GM12878 (cell line): ENCODE measurements around the gene ZNF608. TPM values are rescaled to one million over a fixed set of nuclear protein-coding genes. Genes with fewer than 3 reads are reported as not detected.

Experiments
- ATAC-seq: fragments of 200-7000 bp; cut with Tn5 transposase; 3 replicates; pipeline ENCODE4 v1.9.1; 2020; ENCODE audit warnings: mild to moderate bottlenecking, moderate library complexity
- BruUV-seq: library from RNA; stranded (reverse); fragments of 400-500 nt; replicated peaks from 2 replicates; lab custom pipeline; 2021; lab: Mats Ljungman, UMichigan
- CTCF ChIA-PET: fragments of 300-600 bp; sonication (Branson Sonifier 250); formaldehyde crosslinking; extraction: SDS; loops from one replicate; lab custom pipeline; 2021; ENCODE audit warnings: inconsistent platforms; lab: Yijun Ruan, JAX
- POLR2A ChIA-PET: fragments of 350-600 bp; formaldehyde crosslinking; extraction: SDS; loops from one replicate; lab custom pipeline; 2021; ENCODE audit warnings: inconsistent platforms; lab: Charles Lee
- RAD21 ChIA-PET: fragments of 300-600 bp; sonication (Branson Sonifier 250); formaldehyde crosslinking; loops from one replicate; lab custom pipeline; 2023; ENCODE audit warnings: antibody characterized with exemption; ENCODE audit not compliant: unreplicated experiment; lab: Charles Lee
- SMC1A ChIA-PET: fragments of 300-600 bp; sonication (Branson Sonifier 250); formaldehyde crosslinking; loops from one replicate; lab custom pipeline; 2023; ENCODE audit not compliant: unreplicated experiment, uncharacterized antibody; lab: Charles Lee
- DNase-seq: peaks from one replicate; pipeline ENCODE4 v3.0.0-alpha.2; 2011; ENCODE audit warnings: low read depth, low spot score
- FAIRE-seq: peaks from 3 replicates; lab custom pipeline; 2011; peaks lifted over from hg19 to GRCh38; lab: Jason Lieb, UNC
- H2AFZ ChIP-seq: 2 replicates; pipeline ENCODE4 v1.6.0; 2011; ENCODE audit warnings: low read depth, low read length, control low read depth; ENCODE audit not compliant: control insufficient read depth
- H3K27ac ChIP-seq: 2 replicates; pipeline ENCODE4 v1.5.1; 2011; ENCODE audit warnings: control low read depth; ENCODE audit not compliant: control insufficient read depth, insufficient read depth
- H3K27me3 ChIP-seq, 2 experiments: replicated peaks in 1 of 2; 2 replicates each; pipeline versions ENCODE4 v1.6.0 to v1.6.1; 2011; ENCODE audit warnings: low read length in 1 of 2; ENCODE audit not compliant: control insufficient read depth in 2 of 2, insufficient read depth in 2 of 2
- H3K36me3 ChIP-seq, 2 experiments: 2 replicates each; pipeline ENCODE4 v1.5.1; 2011; ENCODE audit warnings: low read length in 1 of 2; ENCODE audit not compliant: control insufficient read depth in 2 of 2, insufficient read depth in 2 of 2
- H3K4me1 ChIP-seq: 2 replicates; pipeline ENCODE4 v1.6.1; 2011; ENCODE audit warnings: mild to moderate bottlenecking, low read length, moderate library complexity, mixed read lengths; ENCODE audit not compliant: control insufficient read depth, insufficient read depth
- H3K4me2 ChIP-seq: 2 replicates; pipeline ENCODE4 v1.6.0; 2011; ENCODE audit warnings: control low read depth; ENCODE audit not compliant: control insufficient read depth, insufficient read depth
- H3K4me3 ChIP-seq: fragments of 200-600 bp; sonication (generic); 2 replicates; pipeline ENCODE4 v1.5.1; 2016
- H3K79me2 ChIP-seq: 2 replicates; pipeline ENCODE4 v1.6.0; 2011; ENCODE audit warnings: low read length; ENCODE audit not compliant: control insufficient read depth, insufficient read depth
- H3K9ac ChIP-seq: 2 replicates; pipeline ENCODE4 v1.8.0; 2011; ENCODE audit warnings: low read length, control low read depth, mixed read lengths; ENCODE audit not compliant: control insufficient read depth, insufficient read depth
- H3K9me3 ChIP-seq: replicated peaks from 3 replicates; pipeline ENCODE4 v1.5.1; 2011; ENCODE audit warnings: mild to moderate bottlenecking, low read length; ENCODE audit not compliant: control insufficient read depth, insufficient read depth
- H4K20me1 ChIP-seq: 2 replicates; pipeline ENCODE4 v1.6.0; 2011; ENCODE audit not compliant: control insufficient read depth, insufficient read depth
- ATF2 ChIP-seq: IDR thresholded peaks from 2 replicates; pipeline ENCODE4 v1.6.1; 2012; ENCODE audit warnings: low read length, inconsistent platforms
- FOXM1 ChIP-seq: IDR thresholded peaks from 2 replicates; pipeline ENCODE4 v1.6.1; 2012; ENCODE audit warnings: low read depth, mild to moderate bottlenecking, inconsistent platforms, low read length, moderate library complexity
- HDAC2 ChIP-seq: fragments of 200-600 bp; sonication (generic); IDR thresholded peaks from 2 replicates; pipeline ENCODE4 v1.6.1; 2017
- SREBF2 ChIP-seq: IDR thresholded peaks from 2 replicates; pipeline ENCODE4 v1.6.1; 2012; ENCODE audit warnings: mild to moderate bottlenecking, low read length
- SRF ChIP-seq, 2 experiments: IDR thresholded peaks; 2 replicates each; pipeline ENCODE4 v1.6.1; 2011; ENCODE audit warnings: low read depth in 2 of 2, low read length in 2 of 2, mild to moderate bottlenecking in 1 of 2, moderate library complexity in 1 of 2
- ZBTB40 ChIP-seq: fragments of 450-650 bp; IDR thresholded peaks from 2 replicates; pipeline ENCODE4 v1.6.1; 2016; ENCODE audit warnings: mild to moderate bottlenecking, moderate library complexity, borderline replicate concordance
- WGBS: methylation state at CpG from one replicate; pipeline ENCODE4 v1.1.6; 2016; ENCODE audit warnings: low lambda C conversion rate; ENCODE audit not compliant: insufficient replicate concordance, insufficient coverage; ENCODE audit errors: missing lambda C conversion rate; 5-methylcytosine and 5-hydroxymethylcytosine counted together
- in situ Hi-C: fragments of 300-500 bp; cut with MboI; formaldehyde crosslinking; loops from 9 replicates; pipeline ENCODE4 v1.14.3; 2018; ENCODE audit warnings: mixed read lengths
- intact Hi-C: fragments of 100-400 bp; cut with micrococcal nuclease; formaldehyde crosslinking; loops from one replicate; pipeline ENCODE4 v1.14.2; 2022; ENCODE audit not compliant: unreplicated experiment
- polyA plus RNA-seq, 11 experiments: library from polyadenylated mRNA; depleted of rRNA in 4 of 11; unstranded in 6 of 11; stranded (reverse) in 5 of 11; fragments of >200 nt; fragmentation: Nextera tagmentation in 4 of 11; fragmentation: Illumina TruSeq in 1 of 11; extraction: Ambion mirVana in 4 of 11; extraction: Trizol in 1 of 11; gene quantifications; 1 replicate in 1 of 11; 2 replicates in 10 of 11; pipeline versions ENCODE4 v1.2.1 to v1.2.3, GENCODE V29; 2011 to 2016; ENCODE audit warnings: inconsistent platforms in 2 of 11, missing spikeins in 2 of 11, low read depth in 1 of 11
- total RNA-seq, 4 experiments: library from RNA; depleted of rRNA in 3 of 4; stranded (reverse); fragments of >200 nt in 3 of 4; fragmentation: Illumina TruSeq in 1 of 4; extraction: Trizol in 1 of 4; gene quantifications; 2 replicates each; pipeline versions ENCODE4 v1.2.1 to v1.2.3, GENCODE V29; 2013 to 2021
- TF ChIP-seq, protein P1 (sequence below): IDR thresholded peaks from 2 replicates; pipeline ENCODE4 v1.6.1; 2011; ENCODE audit warnings: low read depth, low read length, improper control_type of control experiment, borderline replicate concordance
- TF ChIP-seq, protein P2 (sequence below): fragments of 450-650 bp; IDR thresholded peaks from 2 replicates; pipeline ENCODE4 v1.6.1; 2017; ENCODE audit warnings: antibody characterized with exemption, mild to moderate bottlenecking, moderate library complexity

The ZNF608 gene
- total and polyA plus RNA-seq, 10 of the 15 experiments (the other 5 are each of a cell fraction or from before 2014, with no cell fraction given): 0.19 to 6.7 (median 0.64) TPM

DNA sequence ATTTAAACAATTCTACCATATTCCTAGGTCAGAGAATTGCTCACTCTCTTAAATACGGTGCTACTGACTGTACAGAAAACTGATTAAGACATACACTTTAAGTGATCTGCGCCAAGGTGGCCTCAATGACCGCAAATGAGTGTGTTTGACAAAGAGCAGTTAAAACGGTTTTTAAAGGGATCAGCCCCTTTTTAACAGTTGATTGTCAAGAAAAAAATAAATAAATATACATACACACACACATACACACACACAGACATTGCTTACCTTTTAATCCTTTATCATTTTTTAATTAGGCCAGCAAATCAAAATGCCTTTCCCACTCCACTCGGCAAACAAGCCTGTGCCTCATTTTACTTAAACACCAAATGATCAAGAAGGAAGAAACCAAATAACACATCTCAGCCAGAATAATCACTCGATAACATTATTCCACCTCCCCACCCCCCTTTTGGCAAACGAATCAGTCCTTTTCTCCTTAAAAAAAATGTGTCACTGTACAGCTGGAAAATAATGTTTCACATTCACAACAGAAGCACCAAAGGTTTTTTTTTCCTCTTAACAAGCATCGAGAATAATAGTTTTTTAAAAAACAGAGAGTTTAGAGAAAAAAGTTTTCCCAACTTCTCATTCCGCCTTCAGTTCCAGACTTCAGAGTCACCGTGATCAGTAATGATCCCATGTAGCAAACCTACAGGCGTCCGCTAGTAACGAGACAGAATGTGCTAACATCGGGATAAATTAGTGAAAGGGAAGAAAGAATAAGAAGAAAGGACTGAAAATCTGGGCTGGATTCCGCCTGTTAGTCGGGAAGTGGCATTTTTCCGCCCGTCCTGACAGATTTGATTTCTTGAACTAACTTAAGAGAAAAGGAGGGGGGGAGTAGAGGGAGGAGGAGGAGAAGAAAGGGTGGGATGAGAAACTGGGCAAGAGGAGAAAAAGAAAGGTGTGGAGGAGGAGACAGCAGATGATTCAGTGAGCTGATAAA lies at the start of gene ZNF608 (continued):
- peak; percentile 12; the same call in 1 of the 2 replicates for TF ChIP-seq ZBTB40
- TF ChIP-seq SREBF2: no peak
- TF ChIP-seq, protein P1, sequence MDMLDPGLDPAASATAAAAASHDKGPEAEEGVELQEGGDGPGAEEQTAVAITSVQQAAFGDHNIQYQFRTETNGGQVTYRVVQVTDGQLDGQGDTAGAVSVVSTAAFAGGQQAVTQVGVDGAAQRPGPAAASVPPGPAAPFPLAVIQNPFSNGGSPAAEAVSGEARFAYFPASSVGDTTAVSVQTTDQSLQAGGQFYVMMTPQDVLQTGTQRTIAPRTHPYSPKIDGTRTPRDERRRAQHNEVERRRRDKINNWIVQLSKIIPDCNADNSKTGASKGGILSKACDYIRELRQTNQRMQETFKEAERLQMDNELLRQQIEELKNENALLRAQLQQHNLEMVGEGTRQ: no peak

- Histone ChIP-seq H2AFZ (no peak overlapping the region), H3K9ac (no peak overlapping the region), H3K4me3 (no peak overlapping the region), H3K27ac (no peak overlapping the region), H3K36me3 (no peaks in the 10 kb centered on the region), H3K9me3 (no peaks in the 10 kb centered on the region), H3K4me2 (peak overlapping the region; percentile 5; the same call in 1 of the 2 replicates), H3K79me2 (no peaks in the 10 kb centered on the region), H4K20me1 (no peaks in the 10 kb centered on the region), H3K27me3 (no peaks in the 10 kb centered on the region), H3K4me1 (peaks cover 20% of the 10 kb centered on the region)
- no peak for DNase-seq
- WGBS: 43% methylated on average over 4 of the region's 4 CpGs
- FAIRE-seq: no peak
- intact Hi-C loops: no loop called here
- in situ Hi-C loops: no loop called here
- SMC1A ChIA-PET: interaction anchor here (0.9 to 4.0 kb wide), 3 partner anchors 11 to 93 kb away, joined by 5 to 17 read pairs (median 9); no protein-coding TSS in a partner anchor
- ATAC-seq: peak; percentile 48
- no TSS peak for BruUV-seq
- POLR2A ChIA-PET: interaction anchor here (0.6 kb wide), 1 partner anchor 428 kb away, joined by 3 read pairs; no protein-coding TSS in a partner anchor
- CTCF ChIA-PET: no interaction called here
- RAD21 ChIA-PET: interaction anchor here (0.9 to 1.9 kb wide), 4 partner anchors 45 to 113 kb away, joined by 3 to 7 read pairs (median 4); no protein-coding TSS in a partner anchor
- TF ChIP-seq FOXM1 (0 out of 2 replicates have a peak, but pooled peaks have one; percentile 42), ATF2 (peak; percentile 68), SRF (IDR thresholded peaks at IDR 0.05; ENCODE audit: low read depth in 2 of 2, low read length in 2 of 2) (no peak), HDAC2 (no peak)
- TF ChIP-seq, protein P2, sequence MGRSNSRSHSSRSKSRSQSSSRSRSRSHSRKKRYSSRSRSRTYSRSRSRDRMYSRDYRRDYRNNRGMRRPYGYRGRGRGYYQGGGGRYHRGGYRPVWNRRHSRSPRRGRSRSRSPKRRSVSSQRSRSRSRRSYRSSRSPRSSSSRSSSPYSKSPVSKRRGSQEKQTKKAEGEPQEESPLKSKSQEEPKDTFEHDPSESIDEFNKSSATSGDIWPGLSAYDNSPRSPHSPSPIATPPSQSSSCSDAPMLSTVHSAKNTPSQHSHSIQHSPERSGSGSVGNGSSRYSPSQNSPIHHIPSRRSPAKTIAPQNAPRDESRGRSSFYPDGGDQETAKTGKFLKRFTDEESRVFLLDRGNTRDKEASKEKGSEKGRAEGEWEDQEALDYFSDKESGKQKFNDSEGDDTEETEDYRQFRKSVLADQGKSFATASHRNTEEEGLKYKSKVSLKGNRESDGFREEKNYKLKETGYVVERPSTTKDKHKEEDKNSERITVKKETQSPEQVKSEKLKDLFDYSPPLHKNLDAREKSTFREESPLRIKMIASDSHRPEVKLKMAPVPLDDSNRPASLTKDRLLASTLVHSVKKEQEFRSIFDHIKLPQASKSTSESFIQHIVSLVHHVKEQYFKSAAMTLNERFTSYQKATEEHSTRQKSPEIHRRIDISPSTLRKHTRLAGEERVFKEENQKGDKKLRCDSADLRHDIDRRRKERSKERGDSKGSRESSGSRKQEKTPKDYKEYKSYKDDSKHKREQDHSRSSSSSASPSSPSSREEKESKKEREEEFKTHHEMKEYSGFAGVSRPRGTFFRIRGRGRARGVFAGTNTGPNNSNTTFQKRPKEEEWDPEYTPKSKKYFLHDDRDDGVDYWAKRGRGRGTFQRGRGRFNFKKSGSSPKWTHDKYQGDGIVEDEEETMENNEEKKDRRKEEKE: no peak
These were observed 49.4 kb upstream of the ZNF608 start for GRCh38 chr5:124795829-124796228.
